HFFc6 (cell line): ENCODE data around the gene SDCCAG8. TPM values are rescaled to one million over a fixed set of nuclear protein-coding genes. Genes with fewer than 3 reads are reported as not detected.
A peak's percentile ranks its signal among the peaks of the same experiment; 100 is the strongest.

Experiments
- DNase-seq: peaks from one replicate; pipeline ENCODE4 v3.0.0-alpha.2; 2018
- H3K27ac Mint-ChIP-seq: 2 replicates; pipeline ENCODE4 v1.8.0; 2020; ENCODE audit warnings: mild to moderate bottlenecking, mixed read lengths
- H3K27me3 Mint-ChIP-seq: 2 replicates; pipeline ENCODE4 v1.8.0; 2021; ENCODE audit warnings: mild to moderate bottlenecking, moderate library complexity, mixed read lengths; ENCODE audit not compliant: insufficient read depth
- H3K36me3 Mint-ChIP-seq: 2 replicates; pipeline ENCODE4 v1.8.0; 2021; ENCODE audit warnings: low read depth, mixed read lengths
- H3K4me1 Mint-ChIP-seq: 2 replicates; pipeline ENCODE4 v1.8.0; 2020; ENCODE audit warnings: low read depth, mixed read lengths
- H3K4me3 Mint-ChIP-seq: 2 replicates; pipeline ENCODE4 v1.8.0; 2020; ENCODE audit warnings: mild to moderate bottlenecking, moderate library complexity, mixed read lengths
- H3K9me3 Mint-ChIP-seq: 2 replicates; pipeline ENCODE4 v1.8.0; 2020; ENCODE audit warnings: mild to moderate bottlenecking, mixed read lengths
- CTCF ChIP-seq: fragments of 200-600 bp; sonication (generic); IDR thresholded peaks from 2 replicates; pipeline ENCODE4 v1.5.0; 2021; ENCODE audit warnings: antibody characterized with exemption, mild to moderate bottlenecking
- total RNA-seq, 6 experiments: library from RNA; stranded (reverse); fragmentation: NEBNext Ultra II Directional; extraction: Animal tissue kit (Norgen Biotek cat#: 25700); gene quantifications; 2 replicates in 1 of 6; 3 replicates in 5 of 6; pipeline ENCODE4 v1.2.3, GENCODE V29; 2021

The SDCCAG8 gene
- total RNA-seq, 6 experiments from 2014 or later: 22.3 to 31.2 (median 26.1) TPM

- Mint-ChIP-seq H3K9me3 (no peaks in the 10 kb centered on the region), H3K27me3 (peaks cover 1% of the 10 kb centered on the region; the same call in 1 of the 2 replicates), H3K4me3 (no peak overlapping the region), H3K36me3 (no peaks in the 10 kb centered on the region), H3K4me1 (peaks cover 43% of the 10 kb centered on the region), H3K27ac (peak overlapping the region; percentile 43; the same call in 1 of the 2 replicates)
- no peak for TF ChIP-seq CTCF
- no peak for DNase-seq
Measured at GRCh38 chr1:243471754-243472745, 216.2 kb downstream of the SDCCAG8 start.

GRCh38 chr1:243473227-243474135 is 217.6 kb downstream of the SDCCAG8 start:
- peak overlapping the region; percentile 80 for H3K27ac Mint-ChIP-seq
- peaks cover 3% of the 10 kb centered on the region; the same call in 1 of the 2 replicates for H3K27me3 Mint-ChIP-seq
- TF ChIP-seq CTCF: no peak
- no peaks in the 10 kb centered on the region for H3K9me3 Mint-ChIP-seq
- H3K4me1 Mint-ChIP-seq: peaks cover 43% of the 10 kb centered on the region
- DNase-seq: no peak
- H3K4me3 Mint-ChIP-seq: peak overlapping the region; percentile 86
- no peaks in the 10 kb centered on the region for H3K36me3 Mint-ChIP-seq

- Mint-ChIP-seq H3K9me3 (no peaks in the 10 kb centered on the region), H3K36me3 (no peaks in the 10 kb centered on the region), H3K27me3 (peaks cover 3% of the 10 kb centered on the region; the same call in 1 of the 2 replicates), H3K4me3 (no peak overlapping the region; the same call in 1 of the 2 replicates), H3K27ac (no peak overlapping the region), H3K4me1 (peaks cover 43% of the 10 kb centered on the region)
- no peak for DNase-seq
- no peak for TF ChIP-seq CTCF
Measured at GRCh38 chr1:243474136-243474881, 218.5 kb downstream of the SDCCAG8 start.

GRCh38 chr1:243474906-243475305 is 219.1 kb downstream of the SDCCAG8 start:
- no peak for DNase-seq
- H3K4me3 Mint-ChIP-seq: no peak overlapping the region
- no peak for TF ChIP-seq CTCF
- no peak overlapping the region for H3K27ac Mint-ChIP-seq
- H3K9me3 Mint-ChIP-seq: no peaks in the 10 kb centered on the region
- peaks cover 39% of the 10 kb centered on the region for H3K4me1 Mint-ChIP-seq
- peaks cover 3% of the 10 kb centered on the region; the same call in 1 of the 2 replicates for H3K27me3 Mint-ChIP-seq
- no peaks in the 10 kb centered on the region for H3K36me3 Mint-ChIP-seq

- peak; percentile 40; the same call in 1 of the 2 replicates for TF ChIP-seq CTCF
- H3K27ac Mint-ChIP-seq: no peak overlapping the region
- H3K27me3 Mint-ChIP-seq: peaks cover 3% of the 10 kb centered on the region; the same call in 1 of the 2 replicates
- H3K4me1 Mint-ChIP-seq: peaks cover 29% of the 10 kb centered on the region
- H3K4me3 Mint-ChIP-seq: no peak overlapping the region
- no peaks in the 10 kb centered on the region for H3K36me3 Mint-ChIP-seq
- no peak for DNase-seq
- H3K9me3 Mint-ChIP-seq: no peaks in the 10 kb centered on the region
Measured at GRCh38 chr1:243475966-243476365, 220.1 kb downstream of the SDCCAG8 start.
